ACHN (cell line): ENCODE measurements around the gene CABP2.
"Not testable (repeated sequence)": the region's sequence is repeated elsewhere in the genome, so short reads cannot be mapped to it uniquely, and the experiment has no call there.

ENCODE experiments used
- DNase-seq: peaks from one replicate; pipeline ENCODE4 v3.0.0-alpha.2; 2015
- in situ Hi-C: cut with HindIII; loops from 2 replicates; pipeline ENCODE4 v1.10.0; 2017; ENCODE audit warnings: low sequenced_read_pairs, low pct_ligation_motif_present, low pct_unique_long_range_greater_than_20kb

CABP2 gene

GRCh38 chr11:67522844-67523555 is at the start of gene CABP2:
Gene CABP2, minus strand, starts transcription at chr11:67523446. Its CDS starts 120 bp downstream, at chr11:67523326.
- in situ Hi-C loops, result no loop called here
- no peak for DNase-seq

- in situ Hi-C loops, result no loop called here
- DNase-seq, result peak; percentile 76
These were observed 49.6 kb upstream of the CABP2 start for GRCh38 chr11:67572747-67573419.

GRCh38 chr11:67572305-67572704 is 49.1 kb upstream of the CABP2 start:
- no peak for DNase-seq
- in situ Hi-C loops, result no loop called here

- in situ Hi-C loops, result no loop called here
- DNase-seq, result no peak
These were observed 48.2 kb upstream of the CABP2 start for GRCh38 chr11:67571443-67571842.

GRCh38 chr11:67564230-67564629 is 41.0 kb upstream of the CABP2 start:
- in situ Hi-C loops, result no loop called here
- peak; percentile 46 for DNase-seq

GRCh38 chr11:67563705-67564114 is 40.5 kb upstream of the CABP2 start:
- in situ Hi-C loops, result not testable (repeated sequence)
- peak; percentile 94 for DNase-seq

- in situ Hi-C loops, result no loop called here
- peak; percentile 29 for DNase-seq
These were observed 39.9 kb upstream of the CABP2 start for GRCh38 chr11:67562963-67563704.

- peak; percentile 37 for DNase-seq
- in situ Hi-C loops, result no loop called here
These were observed 38.8 kb upstream of the CABP2 start for GRCh38 chr11:67561971-67562619.

GRCh38 chr11:67558084-67558772 is 35.0 kb upstream of the CABP2 start:
- DNase-seq, result peak; percentile 66
- in situ Hi-C loops, result no loop called here

- no peak for DNase-seq
- in situ Hi-C loops, result no loop called here
These were observed 33.0 kb upstream of the CABP2 start for GRCh38 chr11:67556244-67556643.

- in situ Hi-C loops, DNase-seq: not testable (repeated sequence)
These were observed 28.5 kb upstream of the CABP2 start for GRCh38 chr11:67551697-67552096.

GRCh38 chr11:67551127-67551526 is 27.9 kb upstream of the CABP2 start:
- in situ Hi-C loops, result no loop called here
- no peak for DNase-seq

- in situ Hi-C loops, result no loop called here
- DNase-seq, result no peak
These were observed 25.4 kb upstream of the CABP2 start for GRCh38 chr11:67548555-67549110.

- in situ Hi-C loops, DNase-seq: not testable (repeated sequence)
These were observed 24.9 kb upstream of the CABP2 start for GRCh38 chr11:67548112-67548511.

GRCh38 chr11:67545280-67545679 is 22.0 kb upstream of the CABP2 start:
- in situ Hi-C loops, result no loop called here
- peak; percentile 36 for DNase-seq

- in situ Hi-C loops, result no loop called here
- peak; percentile 35 for DNase-seq
These were observed 21.5 kb upstream of the CABP2 start for GRCh38 chr11:67544616-67545242.

- DNase-seq, result no peak
- in situ Hi-C loops, result no loop called here
These were observed 20.3 kb upstream of the CABP2 start for GRCh38 chr11:67543585-67543984.

GRCh38 chr11:67542971-67543370 is 19.7 kb upstream of the CABP2 start:
- no peak for DNase-seq

More at GRCh38 chr11:67542971-67543370, 19.7 kb upstream of the CABP2 start:
- in situ Hi-C loops, result no loop called here
